ENCODE data around the gene ABCC1. TPM values are rescaled to one million over a fixed set of nuclear protein-coding genes. Genes with fewer than 3 reads are reported as not detected.

The ABCC1 gene
- total and polyA plus RNA-seq, 2 experiments from 2014 or later: 7.0 to 9.3 TPM

DNA sequence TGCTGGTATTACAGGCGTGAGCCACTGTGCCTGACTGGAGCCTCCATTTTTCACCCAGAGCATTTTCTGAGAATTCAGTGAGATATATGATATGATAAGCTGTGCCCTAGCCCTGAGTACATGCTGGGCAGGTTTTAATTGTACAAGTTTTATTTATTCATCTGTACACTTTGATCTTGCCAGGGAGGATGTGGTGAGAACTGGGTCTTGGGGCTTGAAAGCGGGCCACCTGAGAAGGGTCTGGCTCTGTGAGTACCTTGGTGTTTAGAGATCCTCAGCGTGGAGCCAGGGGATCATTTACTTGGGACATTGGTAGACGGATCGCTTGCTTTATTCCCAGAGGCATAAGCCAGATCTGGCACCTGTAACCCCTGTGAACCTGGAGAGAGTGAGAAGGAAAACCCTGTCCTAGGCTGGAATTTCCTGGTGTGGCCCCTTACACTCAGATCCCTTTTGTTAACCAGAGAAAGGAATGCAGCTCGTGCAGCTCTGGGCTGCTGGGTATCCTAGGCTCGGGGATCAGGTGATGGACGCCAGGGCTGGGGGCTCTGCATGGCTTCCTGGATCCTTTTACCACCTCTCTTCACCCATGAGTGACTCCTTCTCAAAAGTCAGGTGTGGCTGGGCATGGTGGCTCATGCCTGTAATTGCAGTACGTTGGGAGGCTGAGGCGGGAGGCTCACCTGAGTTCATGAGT is 91.9 kb downstream of the ABCC1 start:
- 88% methylated on average over 10 of the region's 10 CpGs for WGBS (ENCODE audit: low lambda C conversion rate, missing lambda C conversion rate)
- TF ChIP-seq EZH2phosphoT487 (IDR thresholded peaks at IDR 0.05; ENCODE audit: low read depth, severe bottlenecking, unreplicated experiment): no peak
- no peak for TF ChIP-seq EZH2 (IDR thresholded peaks at IDR 0.05; ENCODE audit: borderline replicate concordance)
- TF ChIP-seq, protein P1, sequence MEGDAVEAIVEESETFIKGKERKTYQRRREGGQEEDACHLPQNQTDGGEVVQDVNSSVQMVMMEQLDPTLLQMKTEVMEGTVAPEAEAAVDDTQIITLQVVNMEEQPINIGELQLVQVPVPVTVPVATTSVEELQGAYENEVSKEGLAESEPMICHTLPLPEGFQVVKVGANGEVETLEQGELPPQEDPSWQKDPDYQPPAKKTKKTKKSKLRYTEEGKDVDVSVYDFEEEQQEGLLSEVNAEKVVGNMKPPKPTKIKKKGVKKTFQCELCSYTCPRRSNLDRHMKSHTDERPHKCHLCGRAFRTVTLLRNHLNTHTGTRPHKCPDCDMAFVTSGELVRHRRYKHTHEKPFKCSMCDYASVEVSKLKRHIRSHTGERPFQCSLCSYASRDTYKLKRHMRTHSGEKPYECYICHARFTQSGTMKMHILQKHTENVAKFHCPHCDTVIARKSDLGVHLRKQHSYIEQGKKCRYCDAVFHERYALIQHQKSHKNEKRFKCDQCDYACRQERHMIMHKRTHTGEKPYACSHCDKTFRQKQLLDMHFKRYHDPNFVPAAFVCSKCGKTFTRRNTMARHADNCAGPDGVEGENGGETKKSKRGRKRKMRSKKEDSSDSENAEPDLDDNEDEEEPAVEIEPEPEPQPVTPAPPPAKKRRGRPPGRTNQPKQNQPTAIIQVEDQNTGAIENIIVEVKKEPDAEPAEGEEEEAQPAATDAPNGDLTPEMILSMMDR (IDR thresholded peaks at IDR 0.05; ENCODE audit: poor library complexity): no peak
- no peak overlapping the region for H2AFZ ChIP-seq
- no peaks in the 10 kb centered on the region for H3K79me2 ChIP-seq
- H3K27me3 ChIP-seq: no peaks in the 10 kb centered on the region
- no peaks in the 10 kb centered on the region for H3K9me2 ChIP-seq (replicated peaks; ENCODE audit: insufficient read depth)
- H4K20me1 ChIP-seq (ENCODE audit: insufficient read depth, poor library complexity, severe bottlenecking): no peaks in the 10 kb centered on the region
- peak overlapping the region; percentile 29 for H3K27ac ChIP-seq
- H3K4me2 ChIP-seq: no peak overlapping the region
- H3K9me3 ChIP-seq (ENCODE audit: low read depth): no peaks in the 10 kb centered on the region
- H3K36me3 ChIP-seq (replicated peaks; ENCODE audit: insufficient read depth, low read depth): no peaks in the 10 kb centered on the region
- H3K4me3 ChIP-seq: no peak overlapping the region
- H3K4me1 ChIP-seq (ENCODE audit: insufficient read depth): no peaks in the 10 kb centered on the region
- DNase-seq (ENCODE audit: low spot score): no peak

- 84% methylated on average over 2 of the region's 2 CpGs for WGBS (ENCODE audit: low lambda C conversion rate, missing lambda C conversion rate)
- Histone ChIP-seq H3K4me3 (no peak overlapping the region), H3K4me1 (ENCODE audit: insufficient read depth) (no peaks in the 10 kb centered on the region), H3K36me3 (replicated peaks; ENCODE audit: insufficient read depth, low read depth) (no peaks in the 10 kb centered on the region), H3K9me2 (replicated peaks; ENCODE audit: insufficient read depth) (no peaks in the 10 kb centered on the region), H3K79me2 (no peaks in the 10 kb centered on the region), H3K9me3 (ENCODE audit: low read depth) (no peaks in the 10 kb centered on the region), H3K27ac (peak overlapping the region; percentile 29), H4K20me1 (ENCODE audit: insufficient read depth, poor library complexity, severe bottlenecking) (no peaks in the 10 kb centered on the region), H2AFZ (no peak overlapping the region), H3K4me2 (no peak overlapping the region), H3K27me3 (no peaks in the 10 kb centered on the region)
- DNase-seq (ENCODE audit: low spot score): peak; percentile 73
- TF ChIP-seq EZH2phosphoT487 (IDR thresholded peaks at IDR 0.05; ENCODE audit: low read depth, severe bottlenecking, unreplicated experiment) (no peak), EZH2 (IDR thresholded peaks at IDR 0.05; ENCODE audit: borderline replicate concordance) (no peak)
- TF ChIP-seq, protein P1 (IDR thresholded peaks at IDR 0.05; ENCODE audit: poor library complexity): no peak
Observed at GRCh38 chr16:16042076-16042475, 92.7 kb downstream of the ABCC1 start.

GRCh38 chr16:16045296-16045695 is 95.9 kb downstream of the ABCC1 start:
- no peaks in the 10 kb centered on the region for H3K4me1 ChIP-seq (ENCODE audit: insufficient read depth)
- H3K36me3 ChIP-seq (replicated peaks; ENCODE audit: insufficient read depth, low read depth): no peaks in the 10 kb centered on the region
- H3K4me3 ChIP-seq: no peak overlapping the region
- no peaks in the 10 kb centered on the region for H3K79me2 ChIP-seq
- H3K9me3 ChIP-seq (ENCODE audit: low read depth): no peaks in the 10 kb centered on the region
- H2AFZ ChIP-seq: no peak overlapping the region
- H3K27me3 ChIP-seq: no peaks in the 10 kb centered on the region
- TF ChIP-seq EZH2 (IDR thresholded peaks at IDR 0.05; ENCODE audit: borderline replicate concordance) (no peak), EZH2phosphoT487 (IDR thresholded peaks at IDR 0.05; ENCODE audit: low read depth, severe bottlenecking, unreplicated experiment) (no peak)
- TF ChIP-seq, protein P1 (IDR thresholded peaks at IDR 0.05; ENCODE audit: poor library complexity): no peak
- WGBS (ENCODE audit: low lambda C conversion rate, missing lambda C conversion rate): 96% methylated on average over 2 of the region's 2 CpGs
- H3K9me2 ChIP-seq (replicated peaks; ENCODE audit: insufficient read depth): no peaks in the 10 kb centered on the region
- no peak overlapping the region for H3K4me2 ChIP-seq
- no peaks in the 10 kb centered on the region for H4K20me1 ChIP-seq (ENCODE audit: insufficient read depth, poor library complexity, severe bottlenecking)
- no peak for DNase-seq (ENCODE audit: low spot score)
- no peak overlapping the region for H3K27ac ChIP-seq
